ENCODE data around the gene RYR1.

RYR1 gene

GRCh38 chr19:38615007-38615581 is 181.6 kb downstream of the RYR1 start:
- TF ChIP-seq GABPA (IDR thresholded peaks at IDR 0.05; ENCODE audit: low read depth) = no peak
- no peak for TF ChIP-seq POLR2AphosphoS5 (IDR thresholded peaks at IDR 0.05; ENCODE audit: low read depth)
- TF ChIP-seq CTCF (IDR thresholded peaks at IDR 0.05; ENCODE audit: insufficient read depth, low read length) = no peak
- TF ChIP-seq SPI1 (IDR thresholded peaks at IDR 0.05; ENCODE audit: borderline replicate concordance, low read depth) = no peak
- TF ChIP-seq REST (IDR thresholded peaks at IDR 0.05; ENCODE audit: insufficient replicate concordance, low read depth) = no peak
- H3K4me3 ChIP-seq (replicated peaks; ENCODE audit: insufficient read depth, low read length) = no peak overlapping the region
- DNase-seq (ENCODE audit: low read depth in 1 of 2, low spot score in 1 of 2) = no peak
- H3K27me3 ChIP-seq (ENCODE audit: insufficient read depth, poor library complexity, severe bottlenecking) = no peaks in the 10 kb centered on the region
- H3K27ac ChIP-seq (replicated peaks) = no peak overlapping the region

GRCh38 chr19:38616265-38616664 is 182.8 kb downstream of the RYR1 start:
- TF ChIP-seq POLR2AphosphoS5 (IDR thresholded peaks at IDR 0.05; ENCODE audit: low read depth) (no peak), SPI1 (IDR thresholded peaks at IDR 0.05; ENCODE audit: borderline replicate concordance, low read depth) (no peak), CTCF (IDR thresholded peaks at IDR 0.05; ENCODE audit: insufficient read depth, low read length) (no peak), REST (IDR thresholded peaks at IDR 0.05; ENCODE audit: insufficient replicate concordance, low read depth) (no peak), GABPA (IDR thresholded peaks at IDR 0.05; ENCODE audit: low read depth) (no peak)
- no peak overlapping the region for H3K27ac ChIP-seq (replicated peaks)
- H3K4me3 ChIP-seq (replicated peaks; ENCODE audit: insufficient read depth, low read length) = no peak overlapping the region
- no peak for DNase-seq (ENCODE audit: low read depth in 1 of 2, low spot score in 1 of 2)
- H3K27me3 ChIP-seq (ENCODE audit: insufficient read depth, poor library complexity, severe bottlenecking) = no peaks in the 10 kb centered on the region

- peak overlapping the region; percentile 81; the same call in 1 of the 2 replicates for H3K27ac ChIP-seq (replicated peaks)
- H3K27me3 ChIP-seq (ENCODE audit: insufficient read depth, poor library complexity, severe bottlenecking) = no peaks in the 10 kb centered on the region
- no peak overlapping the region for H3K4me3 ChIP-seq (replicated peaks; ENCODE audit: insufficient read depth, low read length)
- TF ChIP-seq POLR2AphosphoS5 (IDR thresholded peaks at IDR 0.05; ENCODE audit: low read depth) = no peak
- no peak for TF ChIP-seq REST (IDR thresholded peaks at IDR 0.05; ENCODE audit: insufficient replicate concordance, low read depth)
- no peak for TF ChIP-seq SPI1 (IDR thresholded peaks at IDR 0.05; ENCODE audit: borderline replicate concordance, low read depth)
- TF ChIP-seq GABPA (IDR thresholded peaks at IDR 0.05; ENCODE audit: low read depth) = no peak
- no peak for TF ChIP-seq CTCF (IDR thresholded peaks at IDR 0.05; ENCODE audit: insufficient read depth, low read length)
- DNase-seq (ENCODE audit: low read depth in 1 of 2, low spot score in 1 of 2) = peak in 1 of 2 experiments; percentile 11
Measured at GRCh38 chr19:38617283-38617763, 183.8 kb downstream of the RYR1 start.

Measured in HL-60 (cell line).